ENCODE data around the gene AP2B1.
"Not testable (repeated sequence)": the region's sequence is repeated elsewhere in the genome, so short reads cannot be mapped to it uniquely, and the experiment has no call there.

Gene AP2B1

DNA sequence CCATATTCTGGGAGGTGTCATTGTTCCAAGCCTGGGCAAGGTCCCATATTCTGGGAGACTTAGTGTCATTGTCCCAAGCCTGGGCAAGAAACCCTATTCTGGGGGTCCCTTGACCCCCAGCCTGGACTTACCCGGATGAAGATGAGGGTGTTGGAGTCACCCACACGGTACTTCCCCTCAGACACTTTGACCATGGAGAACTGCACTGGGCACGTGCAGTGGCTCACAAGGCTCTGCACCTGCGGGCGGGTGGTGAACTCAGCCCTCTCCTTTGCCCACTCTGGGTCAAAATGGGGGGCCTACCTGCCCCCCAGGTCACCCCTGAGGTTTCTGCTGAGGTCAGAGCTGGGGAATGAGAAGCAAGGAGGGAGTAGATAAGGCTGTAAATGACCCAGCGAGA, 161.9 kb downstream of the AP2B1 start:
- TF ChIP-seq, protein P1, sequence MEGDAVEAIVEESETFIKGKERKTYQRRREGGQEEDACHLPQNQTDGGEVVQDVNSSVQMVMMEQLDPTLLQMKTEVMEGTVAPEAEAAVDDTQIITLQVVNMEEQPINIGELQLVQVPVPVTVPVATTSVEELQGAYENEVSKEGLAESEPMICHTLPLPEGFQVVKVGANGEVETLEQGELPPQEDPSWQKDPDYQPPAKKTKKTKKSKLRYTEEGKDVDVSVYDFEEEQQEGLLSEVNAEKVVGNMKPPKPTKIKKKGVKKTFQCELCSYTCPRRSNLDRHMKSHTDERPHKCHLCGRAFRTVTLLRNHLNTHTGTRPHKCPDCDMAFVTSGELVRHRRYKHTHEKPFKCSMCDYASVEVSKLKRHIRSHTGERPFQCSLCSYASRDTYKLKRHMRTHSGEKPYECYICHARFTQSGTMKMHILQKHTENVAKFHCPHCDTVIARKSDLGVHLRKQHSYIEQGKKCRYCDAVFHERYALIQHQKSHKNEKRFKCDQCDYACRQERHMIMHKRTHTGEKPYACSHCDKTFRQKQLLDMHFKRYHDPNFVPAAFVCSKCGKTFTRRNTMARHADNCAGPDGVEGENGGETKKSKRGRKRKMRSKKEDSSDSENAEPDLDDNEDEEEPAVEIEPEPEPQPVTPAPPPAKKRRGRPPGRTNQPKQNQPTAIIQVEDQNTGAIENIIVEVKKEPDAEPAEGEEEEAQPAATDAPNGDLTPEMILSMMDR (IDR thresholded peaks at IDR 0.05; ENCODE audit: extremely low read depth, missing control alignments), result no peak
- DNase-seq (ENCODE audit: low spot score), result no peak

DNA sequence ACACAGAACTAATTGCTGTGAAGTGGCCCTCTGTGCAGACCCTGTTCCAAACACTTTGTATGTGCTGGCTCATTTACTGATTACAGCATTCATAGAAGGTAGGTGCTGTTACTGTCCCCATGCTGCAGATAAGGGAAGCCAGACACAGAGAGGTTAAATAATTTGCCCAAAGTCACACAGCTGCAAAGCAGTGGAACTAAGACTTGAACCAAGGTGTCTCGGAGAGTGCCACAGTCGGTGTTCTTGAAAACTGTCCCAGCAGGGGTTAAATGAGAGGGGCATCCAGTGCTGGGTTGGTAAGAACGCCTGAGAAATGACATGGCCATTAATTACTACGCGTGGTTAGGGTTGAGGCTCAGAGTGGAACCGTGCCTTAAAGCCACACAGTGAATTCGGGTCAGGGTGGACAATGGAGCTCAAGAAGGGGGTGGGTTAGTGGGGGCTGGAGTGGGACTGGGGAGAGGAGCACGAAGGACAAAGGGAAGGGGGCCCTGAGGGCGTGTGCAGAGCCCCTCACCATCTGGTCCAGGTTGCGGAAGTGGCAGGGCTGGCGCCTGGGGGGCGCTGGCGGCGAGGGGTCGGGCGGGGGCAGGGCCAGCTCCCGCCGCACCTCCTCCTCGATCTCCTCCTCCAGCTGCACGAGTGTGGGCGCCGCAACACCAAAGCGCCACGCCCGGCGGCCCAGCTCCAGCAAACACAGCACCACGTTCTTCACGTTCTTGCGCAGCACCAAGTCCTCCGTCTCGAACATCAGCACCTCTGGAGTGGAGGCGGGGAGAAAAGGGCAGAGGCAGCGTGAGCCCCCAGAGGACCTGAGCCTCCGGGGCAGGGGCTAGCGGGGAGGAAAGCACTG, 162.7 kb downstream of the AP2B1 start:
- TF ChIP-seq, protein P1 (IDR thresholded peaks at IDR 0.05; ENCODE audit: extremely low read depth, missing control alignments), result no peak
- no peak for DNase-seq (ENCODE audit: low spot score)

DNA sequence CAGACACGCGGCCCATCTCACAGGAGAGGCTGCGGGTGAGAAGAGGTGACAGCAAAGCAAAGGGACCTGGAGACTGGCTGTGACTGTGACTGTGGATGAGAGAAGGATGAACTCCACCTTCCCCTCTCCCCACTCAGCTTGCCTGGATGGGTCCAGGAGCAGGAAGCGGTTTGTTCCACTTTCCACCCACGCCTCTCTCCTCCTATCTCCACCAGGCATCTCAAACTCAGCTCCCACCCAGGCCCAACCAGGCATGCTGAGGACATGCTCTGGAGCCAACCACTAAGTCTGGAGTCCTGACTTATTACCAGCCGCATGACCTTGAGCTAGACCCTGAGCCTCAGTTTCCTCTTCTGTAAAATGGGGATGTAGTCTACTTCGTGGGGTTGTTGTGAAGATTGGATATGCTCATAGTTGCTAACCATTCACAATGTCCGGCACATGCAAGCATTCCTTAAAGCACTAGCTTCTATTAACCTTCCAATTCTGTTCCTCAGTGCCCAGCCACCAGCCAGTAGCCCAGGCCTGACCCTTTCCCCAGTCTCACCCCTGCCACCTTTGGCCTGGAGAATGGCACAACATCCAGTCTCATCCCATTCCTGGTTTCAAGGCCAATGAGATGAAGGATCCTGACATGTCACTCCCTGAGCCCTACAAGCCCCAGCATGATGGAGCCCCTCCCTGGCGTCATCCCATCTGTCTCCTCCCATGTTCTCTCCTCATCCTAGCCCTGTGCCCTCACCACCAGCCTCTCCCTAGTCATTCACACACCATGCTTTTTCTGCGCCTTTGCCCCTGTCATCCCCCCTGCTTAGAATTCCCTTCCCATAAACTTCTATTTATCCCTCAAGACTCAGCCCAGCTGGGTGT, 163.6 kb downstream of the AP2B1 start:
- TF ChIP-seq, protein P1 (IDR thresholded peaks at IDR 0.05; ENCODE audit: extremely low read depth, missing control alignments), result no peak
- DNase-seq (ENCODE audit: low spot score), result no peak

DNA sequence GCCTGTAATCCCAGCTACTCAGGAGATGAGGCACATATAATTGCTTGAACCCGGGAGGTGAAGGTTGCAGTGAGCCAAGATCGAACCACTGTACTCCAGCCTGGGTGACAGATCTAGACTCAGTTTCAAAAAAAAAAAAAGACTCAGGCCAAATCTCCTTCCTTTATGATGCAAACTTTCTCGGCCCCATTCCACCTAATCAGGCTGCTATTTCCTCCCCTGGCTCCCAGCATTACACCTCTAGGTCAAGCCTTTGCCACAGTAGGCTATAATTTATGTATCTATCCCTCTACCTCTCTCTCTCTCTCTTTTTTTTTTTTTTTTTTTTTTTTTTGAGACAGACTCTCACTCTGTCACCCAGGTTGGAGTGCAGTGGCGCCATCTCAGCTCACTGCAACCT, 164.4 kb downstream of the AP2B1 start:
- DNase-seq (ENCODE audit: low spot score), result not testable (repeated sequence)

DNA sequence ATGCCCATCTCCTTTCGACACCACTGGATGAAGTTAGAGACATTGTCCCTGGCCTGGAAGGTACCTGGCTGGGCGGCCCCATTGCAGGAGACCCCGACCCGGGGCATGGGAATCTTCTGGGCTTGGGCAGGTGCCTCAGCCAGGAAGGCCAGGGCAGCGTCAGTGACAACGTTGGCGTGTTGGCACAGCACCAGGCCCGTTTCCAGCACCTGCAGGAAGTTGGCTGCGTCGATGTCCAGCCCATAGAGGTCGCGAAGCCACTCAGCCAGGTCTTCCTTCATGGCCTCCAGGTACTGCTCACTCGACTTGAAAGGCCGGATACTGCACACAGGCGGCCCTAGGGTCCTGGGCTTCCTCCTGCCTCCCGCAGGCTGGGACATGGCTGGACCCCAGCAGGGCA, 165.3 kb downstream of the AP2B1 start:
- DNase-seq (ENCODE audit: low spot score), result no peak
- TF ChIP-seq, protein P1 (IDR thresholded peaks at IDR 0.05; ENCODE audit: extremely low read depth, missing control alignments), result no peak

DNA sequence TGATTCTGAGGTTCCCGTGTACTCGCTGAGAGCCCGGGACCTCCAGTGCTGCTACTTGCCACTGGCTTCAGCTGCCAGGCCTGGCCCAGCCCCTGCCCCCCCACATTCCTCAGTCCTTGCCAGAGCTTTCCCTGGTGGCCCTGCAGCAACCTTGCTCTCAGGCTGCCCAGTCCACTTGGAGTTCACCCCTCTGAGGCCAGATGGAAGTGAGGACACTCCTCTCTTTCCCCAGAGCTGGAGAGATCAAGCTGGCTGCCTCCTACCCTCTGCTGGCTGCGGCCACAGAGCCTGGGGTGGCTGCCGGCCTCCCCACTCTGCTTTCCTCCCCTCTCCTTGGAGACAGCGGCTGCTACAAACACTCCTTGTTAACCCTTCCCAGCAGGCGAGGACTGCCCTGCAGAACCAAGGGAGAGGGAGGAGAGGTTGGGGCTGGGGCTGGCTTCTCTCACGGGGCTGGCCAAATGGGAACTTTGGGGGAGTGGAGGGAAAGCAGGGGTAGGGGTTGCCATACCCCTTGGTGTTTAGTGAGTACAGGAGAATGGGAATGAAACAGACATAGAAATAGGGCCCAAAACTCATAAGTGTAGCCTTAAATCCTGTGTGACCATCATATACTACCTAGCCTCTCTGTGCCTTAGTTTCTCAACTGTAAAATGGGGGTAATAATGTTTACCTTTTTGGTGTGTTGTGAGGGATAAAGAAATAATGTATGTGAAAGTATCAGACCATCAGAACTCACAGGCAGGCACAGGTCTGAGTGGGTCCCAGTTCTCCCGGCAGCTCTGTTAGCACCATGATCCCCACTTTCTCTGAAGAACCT, 166.0 kb downstream of the AP2B1 start, which contains the start of gene GAS2L2:
TSS of gene GAS2L2 (minus strand) at position 295 of the 820 bp plus-strand sequence. CDS start 389 bp downstream, outside the sequence.
- TF ChIP-seq, protein P1 (IDR thresholded peaks at IDR 0.05; ENCODE audit: extremely low read depth, missing control alignments), result no peak
- DNase-seq (ENCODE audit: low spot score), result no peak

DNA sequence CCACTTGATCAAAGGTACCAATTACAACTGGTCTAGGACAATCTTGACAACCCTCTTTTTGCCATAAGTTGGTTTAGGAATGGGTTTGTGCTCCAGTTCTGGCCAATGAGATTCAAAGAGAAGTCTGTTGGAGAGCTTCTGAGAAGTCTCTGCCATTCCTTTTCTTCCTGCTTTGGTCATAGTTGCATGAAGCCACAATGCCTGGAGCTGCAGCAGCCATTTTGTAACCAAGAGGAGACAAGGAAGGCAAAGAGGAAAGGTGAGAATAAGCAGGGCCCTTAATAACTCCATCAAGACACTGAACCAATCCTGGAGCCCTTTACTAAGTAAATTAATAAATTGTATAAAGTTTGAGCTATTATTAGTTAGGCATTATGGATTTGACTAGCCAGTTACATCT, 170.1 kb downstream of the AP2B1 start:
- TF ChIP-seq, protein P1 (IDR thresholded peaks at IDR 0.05; ENCODE audit: extremely low read depth, missing control alignments), result no peak
- DNase-seq (ENCODE audit: low spot score), result no peak

All from GM20000 (cell line).